GM21576 (cell line): Measurements from ENCODE around the gene ESRP2.

ENCODE experiments used
- ATAC-seq: cut with Tn5 transposase; IDR thresholded peaks from one replicate; pipeline ENCODE4 v1.9.1; 2021; ENCODE audit warnings: mild to moderate bottlenecking, moderate library complexity; ENCODE audit not compliant: unreplicated experiment

ESRP2 gene

DNA sequence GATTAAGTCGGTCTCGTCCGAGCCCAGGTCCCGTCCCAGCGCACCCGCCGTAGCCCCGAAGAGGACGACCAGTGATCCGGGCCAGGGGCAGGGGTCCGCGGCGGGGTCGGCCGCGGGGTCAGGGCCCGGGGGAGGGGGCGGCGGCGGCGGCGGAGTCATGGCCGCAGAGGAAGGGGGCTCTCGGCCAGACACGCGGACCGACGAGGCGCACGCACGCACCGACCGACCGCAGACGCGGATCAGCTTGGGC is at the start of gene ESRP2:
ESRP2 (minus strand) TSS at position 241 of the 250 bp plus-strand sequence; CDS start at position 159, 82 bp downstream.
- ATAC-seq: no peak

DNA sequence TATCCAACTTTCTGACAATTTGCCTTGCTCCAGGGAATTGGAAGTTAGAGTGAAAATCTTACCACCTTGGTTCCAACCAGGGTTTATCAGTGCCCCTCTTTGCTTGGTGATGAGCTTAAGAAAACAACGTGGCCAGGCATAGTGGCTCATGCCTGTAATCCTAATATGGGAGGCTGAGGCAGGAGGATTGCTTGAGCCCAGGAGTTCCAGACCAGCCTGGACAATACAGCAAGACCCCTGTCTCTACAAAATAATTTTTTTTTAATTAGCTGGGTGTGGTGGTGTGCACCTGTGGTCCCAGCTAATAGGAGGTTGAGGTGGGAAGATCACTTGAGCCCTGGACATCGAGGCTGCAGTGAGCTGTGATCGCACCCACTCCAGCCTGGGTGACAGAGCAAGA is 49.8 kb upstream of the ESRP2 start:
- no peak for ATAC-seq

DNA sequence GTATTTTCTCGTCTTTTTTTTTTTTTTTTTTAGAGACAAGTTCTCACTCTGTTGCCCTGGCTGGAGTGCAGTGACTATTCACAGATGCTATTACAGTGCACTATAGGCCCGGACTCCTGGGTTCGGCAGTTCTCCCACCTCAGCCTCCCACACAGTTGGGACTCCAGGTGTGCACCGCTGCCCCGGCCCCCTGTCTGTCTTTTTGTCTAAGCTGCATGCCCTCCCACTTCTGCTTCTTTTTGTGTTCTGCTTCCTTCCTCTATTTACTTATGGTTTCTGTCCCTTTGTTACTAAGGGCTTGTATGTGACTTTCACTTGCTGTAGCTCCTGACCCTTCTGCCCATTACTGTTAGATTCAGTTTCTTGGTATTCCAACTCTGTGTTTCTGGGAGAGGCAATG is 48.9 kb upstream of the ESRP2 start:
- ATAC-seq: peak; percentile 46

DNA sequence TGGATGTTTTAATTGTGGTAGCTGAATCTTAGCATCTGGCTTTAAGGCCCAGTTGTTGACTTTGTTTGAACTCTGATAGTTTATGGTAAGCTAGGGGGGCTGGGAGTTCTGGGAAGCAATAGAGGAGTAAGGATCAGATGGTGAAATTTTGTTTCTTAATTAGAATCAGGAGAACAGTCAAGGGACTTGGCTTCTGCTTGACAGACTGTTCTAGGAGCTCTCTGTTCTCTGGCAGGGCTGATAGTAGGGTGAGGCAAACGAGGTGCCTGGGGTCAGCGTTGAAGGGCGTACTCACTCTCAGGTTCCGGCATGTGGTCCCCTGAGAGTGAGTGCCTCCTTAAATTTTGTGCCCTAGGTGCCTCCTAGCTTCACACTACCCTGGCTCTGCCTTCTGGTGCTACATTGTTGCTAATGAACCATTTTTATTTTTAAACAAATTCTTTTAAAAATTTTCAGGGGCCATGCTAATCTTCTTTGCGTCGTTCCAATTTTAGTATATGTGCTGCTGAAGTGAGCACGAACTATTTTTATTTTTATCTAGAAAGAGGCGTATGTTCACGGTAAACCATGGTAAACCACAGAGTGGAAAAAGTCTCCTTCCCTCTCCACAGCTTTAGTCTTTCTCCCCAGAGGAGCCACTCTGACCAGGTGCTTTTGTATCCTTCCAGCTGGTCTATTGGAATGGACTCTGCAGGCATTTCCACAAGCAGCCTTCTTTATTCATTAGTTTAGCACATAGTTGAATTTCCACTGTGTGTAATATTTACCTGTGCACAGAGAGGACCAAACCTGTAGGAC is 48.1 kb upstream of the ESRP2 start:
- peak; percentile 30 for ATAC-seq

DNA sequence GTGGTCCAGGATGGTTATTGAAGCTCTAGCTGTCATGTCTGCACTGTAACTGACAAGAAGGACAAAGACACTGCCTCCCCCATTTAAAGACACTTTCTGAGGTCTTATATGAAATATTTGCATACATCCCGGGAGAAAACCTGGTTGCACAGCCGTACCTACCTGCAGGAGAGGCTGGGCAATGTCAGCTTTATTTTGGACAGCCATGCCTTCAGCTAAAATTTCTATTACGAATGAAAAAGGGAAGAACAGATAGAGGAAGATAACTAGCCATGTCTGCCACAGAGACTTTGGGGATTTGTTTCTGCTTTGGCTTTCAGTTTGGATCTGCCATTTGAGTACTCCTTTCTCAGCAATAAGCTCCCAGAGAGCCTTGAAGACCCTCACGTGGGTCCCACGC is 47.4 kb upstream of the ESRP2 start:
- no peak for ATAC-seq

DNA sequence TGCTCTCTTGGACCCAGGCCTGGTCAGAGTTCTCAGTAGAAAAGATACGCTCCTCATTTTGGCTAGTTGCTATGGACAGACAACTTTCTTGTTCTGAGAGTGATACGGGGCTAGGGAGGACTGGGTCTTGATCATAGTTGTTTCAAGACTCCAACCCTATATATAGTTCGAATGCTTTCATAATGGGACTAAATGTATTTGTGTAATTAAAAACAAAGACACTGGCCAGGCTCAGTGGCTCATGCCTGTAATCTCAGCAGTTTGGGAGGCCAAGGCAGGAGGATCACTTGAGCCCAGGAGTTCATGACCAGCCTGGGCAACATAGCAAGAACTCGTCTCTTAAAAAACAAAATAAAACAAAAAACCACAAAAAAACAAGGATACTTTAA is 46.1 kb upstream of the ESRP2 start:
- ATAC-seq: no peak

DNA sequence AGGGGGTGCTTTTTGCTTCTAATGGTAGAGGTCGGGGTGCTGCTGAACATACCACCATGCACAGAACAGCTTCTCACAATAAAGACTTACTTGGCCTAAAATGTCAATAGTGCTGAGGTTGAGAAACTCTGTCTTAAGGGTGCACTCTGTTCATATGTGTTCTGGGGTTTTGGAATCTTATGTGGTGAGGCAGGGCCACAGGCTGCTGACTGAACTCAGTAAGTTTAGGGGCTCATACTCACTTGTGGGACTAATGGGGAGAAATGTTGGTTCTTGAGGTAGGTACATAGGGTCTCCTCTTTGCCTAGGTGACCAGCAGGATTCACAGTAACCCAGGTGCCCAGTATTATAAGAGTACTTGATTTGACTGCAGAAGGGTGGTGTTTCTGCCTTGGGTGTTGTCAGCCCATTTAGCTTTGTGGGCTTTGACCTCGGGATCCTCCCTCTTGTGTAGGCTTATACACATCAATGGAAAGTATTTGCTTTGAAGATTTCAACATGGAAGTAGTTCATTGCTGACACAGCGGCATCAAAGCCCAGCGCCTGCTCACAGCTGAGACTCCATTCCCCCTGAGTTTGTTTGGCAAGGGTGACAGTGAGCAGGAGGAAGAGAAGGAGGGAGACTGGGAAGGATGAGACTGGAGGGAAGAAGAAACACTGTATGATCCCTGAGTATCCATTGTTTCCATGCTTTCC is 45.6 kb upstream of the ESRP2 start:
- ATAC-seq: no peak

DNA sequence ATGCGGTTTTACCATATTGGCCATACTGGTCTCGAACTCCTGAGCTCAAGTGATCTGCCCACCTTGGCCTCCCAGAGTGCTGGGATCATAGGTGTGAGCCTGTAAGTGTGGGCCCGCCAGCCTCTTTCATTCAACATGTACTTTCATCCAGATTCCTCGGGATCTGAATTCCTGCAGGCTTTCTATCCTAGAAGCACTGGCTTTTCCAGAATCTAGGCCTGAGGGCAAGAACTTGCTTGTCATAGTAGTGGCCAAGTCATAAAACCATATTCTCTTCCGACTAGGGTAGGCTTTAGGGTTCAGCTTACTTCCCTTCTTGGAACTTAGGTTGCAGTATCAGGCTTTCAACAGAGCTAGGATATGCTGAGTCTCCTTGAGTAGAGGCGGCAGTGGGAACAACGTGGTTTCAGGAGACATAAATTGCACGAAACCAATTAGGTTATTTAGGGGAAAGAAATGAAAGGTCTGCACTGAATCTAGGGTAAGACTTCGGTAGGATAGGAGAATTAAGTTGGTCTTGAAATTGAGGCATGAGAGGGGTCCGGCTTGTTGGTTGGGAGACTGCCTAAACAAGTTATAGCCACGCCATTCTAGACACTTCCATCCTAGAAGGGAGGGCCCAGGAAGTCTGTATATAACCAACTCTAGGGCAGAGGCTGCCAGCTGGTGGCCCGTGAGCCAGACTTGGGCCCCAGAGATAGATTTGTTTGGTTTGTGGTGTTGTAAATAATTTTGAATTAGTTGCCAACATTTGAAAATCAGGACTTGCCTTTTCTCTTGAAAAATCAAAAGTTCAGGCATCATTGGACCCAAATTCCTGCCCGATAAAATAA is 44.0 kb upstream of the ESRP2 start:
- ATAC-seq: no peak

DNA sequence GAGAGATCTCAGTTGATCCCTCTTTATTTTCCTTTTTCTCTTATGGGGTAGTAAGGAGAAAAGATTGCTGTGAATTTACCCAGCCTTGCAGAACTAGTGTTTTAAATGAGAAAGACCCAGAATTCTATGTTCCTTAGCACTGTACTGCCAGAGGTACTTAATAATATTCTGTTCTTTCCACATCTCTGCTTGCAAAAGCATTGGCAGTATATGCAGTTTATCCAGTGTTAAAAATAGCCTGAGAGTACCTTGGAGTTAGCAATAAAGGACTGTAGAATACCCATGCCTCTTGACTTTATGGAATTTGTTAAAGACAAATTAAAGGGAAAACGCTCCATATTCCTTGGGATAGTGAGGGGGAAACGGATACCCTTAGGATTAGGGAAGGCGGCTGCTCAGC is 40.3 kb upstream of the ESRP2 start:
- no peak for ATAC-seq

DNA sequence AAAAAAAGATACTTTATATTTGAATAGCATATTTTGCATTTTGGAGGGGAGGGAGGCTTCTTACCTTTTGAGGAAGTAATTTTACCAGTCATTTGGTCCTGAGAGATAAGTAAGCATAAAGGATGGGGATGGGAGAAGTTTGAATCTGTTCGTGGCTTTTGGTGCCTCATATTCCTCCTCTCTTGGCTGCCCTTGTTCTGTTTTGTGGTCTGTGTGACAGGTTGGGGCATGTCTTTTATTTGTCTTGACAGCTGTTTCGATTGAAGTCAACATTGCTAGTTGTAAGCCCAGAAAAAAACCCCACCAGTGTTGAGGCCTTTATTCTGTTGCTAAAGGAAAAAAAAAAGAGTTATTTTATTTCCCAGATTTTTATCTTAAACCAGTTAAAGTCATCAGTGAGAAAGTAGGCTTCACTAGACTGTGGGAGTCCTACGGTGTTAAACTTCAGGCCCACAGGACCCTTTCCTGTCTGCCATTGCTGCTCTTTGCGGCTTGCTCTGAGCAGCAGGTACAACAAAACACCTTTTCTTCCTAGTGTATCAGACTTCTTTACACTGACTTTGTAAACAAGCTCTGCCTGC is 39.8 kb upstream of the ESRP2 start:
- no peak for ATAC-seq

DNA sequence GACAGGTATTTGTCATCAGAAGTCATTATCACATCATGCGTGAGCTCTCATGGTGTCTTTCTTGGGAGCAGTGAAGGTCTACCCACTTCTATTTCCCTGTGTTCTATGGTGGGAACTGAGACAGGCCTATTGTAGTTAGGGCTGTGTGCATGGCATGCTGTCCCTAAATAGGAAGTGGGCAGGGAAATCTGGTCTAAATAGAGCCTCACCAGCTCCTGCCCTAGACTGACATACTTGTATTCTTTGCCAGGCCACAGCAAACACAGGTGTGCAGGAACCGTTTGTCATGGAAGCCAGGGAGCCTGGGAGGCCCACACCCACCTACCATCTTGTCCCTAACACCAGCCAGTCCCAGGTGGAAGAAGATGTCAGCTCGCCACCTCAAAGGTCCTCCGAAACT is 38.5 kb upstream of the ESRP2 start:
- no peak for ATAC-seq

DNA sequence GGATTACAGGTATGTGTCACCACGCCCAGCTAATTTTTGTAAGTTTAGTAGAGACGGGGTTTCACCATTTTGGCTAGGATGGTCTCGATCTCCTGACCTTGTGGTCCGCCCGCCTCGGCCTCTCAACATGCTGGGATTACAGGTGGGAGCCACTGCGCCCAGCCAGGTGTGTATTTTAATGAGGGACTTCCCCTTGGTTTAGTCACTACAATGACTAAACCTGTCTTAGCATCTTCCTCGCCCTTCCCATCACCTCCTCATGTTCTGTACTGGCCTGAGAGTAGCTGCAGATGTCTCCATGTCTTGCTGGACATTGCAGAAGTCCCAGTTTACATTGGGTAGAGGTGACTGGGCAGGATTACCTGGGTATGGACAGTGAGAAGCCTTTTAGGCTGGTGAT is 38.0 kb upstream of the ESRP2 start:
- ATAC-seq: no peak

DNA sequence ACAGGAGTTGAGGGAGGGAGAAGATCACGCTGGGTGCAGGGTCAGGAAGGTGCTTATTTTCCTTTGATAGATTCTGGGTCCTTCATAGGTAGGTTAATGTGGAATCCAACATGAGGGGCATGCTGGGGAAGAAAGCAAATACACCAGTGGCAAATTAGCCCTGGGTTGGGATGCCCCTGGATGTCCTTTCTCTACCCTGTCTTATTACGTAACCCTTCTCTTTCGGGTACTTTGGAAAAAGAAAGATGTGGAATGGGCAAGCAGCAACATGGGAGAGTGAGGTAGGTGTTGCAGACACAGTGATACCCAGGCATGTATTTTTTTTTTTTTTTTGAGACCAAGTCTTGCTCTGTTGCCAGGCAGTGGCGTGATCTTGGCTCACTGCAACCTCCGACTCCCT is 37.5 kb upstream of the ESRP2 start:
- no peak for ATAC-seq

DNA sequence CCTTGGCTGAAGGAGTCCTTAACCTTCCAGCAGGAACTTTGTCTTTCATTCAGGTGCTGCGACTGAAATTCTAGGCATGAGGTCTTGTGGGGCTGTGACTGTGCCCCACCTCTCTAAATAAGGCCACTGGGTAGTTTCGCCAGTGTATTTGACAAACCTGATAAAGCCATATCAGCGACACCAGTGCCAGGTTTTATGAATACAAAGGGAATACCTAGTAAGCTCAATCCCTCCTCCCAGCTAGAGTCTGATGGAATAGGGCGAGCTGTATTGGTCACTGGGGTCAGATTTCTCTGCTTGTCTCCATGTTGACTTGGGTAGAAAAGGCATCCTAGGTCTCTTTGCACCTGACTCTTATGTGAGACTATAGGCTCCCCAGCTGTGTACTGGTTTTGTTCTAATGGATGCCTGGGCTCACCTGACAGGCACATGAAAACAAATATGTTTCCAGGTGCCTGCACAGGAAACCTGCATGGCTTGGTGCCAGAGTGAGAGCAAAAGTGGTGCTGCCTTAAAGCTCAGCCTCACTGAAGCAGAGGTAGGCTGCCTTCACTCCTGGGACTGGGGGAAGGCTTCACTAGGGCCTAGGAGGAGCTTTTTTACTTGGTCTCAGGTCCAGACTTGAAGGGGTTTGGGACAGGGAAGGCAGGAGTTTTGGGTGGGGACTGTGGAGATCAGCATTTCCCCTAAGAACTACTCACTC is 36.7 kb upstream of the ESRP2 start:
- ATAC-seq: no peak

DNA sequence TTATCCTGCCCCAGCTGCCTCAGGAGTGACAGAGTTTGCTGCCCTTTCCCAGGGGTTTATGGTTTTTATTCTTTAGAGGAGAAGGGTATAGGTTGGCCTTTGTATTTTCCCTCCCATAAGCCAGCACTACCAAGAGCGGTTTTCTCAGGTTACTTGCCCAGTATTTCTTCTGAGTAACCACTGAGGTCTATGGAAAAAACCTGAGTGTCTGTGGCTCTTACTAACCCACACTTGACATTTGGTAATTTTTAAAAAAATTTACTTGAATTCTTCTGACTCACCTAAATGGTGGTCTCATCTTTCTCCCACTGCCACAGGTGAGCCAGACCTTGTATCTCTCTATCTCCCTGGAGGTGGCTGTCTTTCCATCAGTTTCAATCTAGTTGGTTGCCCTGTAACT is 34.4 kb upstream of the ESRP2 start:
- no peak for ATAC-seq

DNA sequence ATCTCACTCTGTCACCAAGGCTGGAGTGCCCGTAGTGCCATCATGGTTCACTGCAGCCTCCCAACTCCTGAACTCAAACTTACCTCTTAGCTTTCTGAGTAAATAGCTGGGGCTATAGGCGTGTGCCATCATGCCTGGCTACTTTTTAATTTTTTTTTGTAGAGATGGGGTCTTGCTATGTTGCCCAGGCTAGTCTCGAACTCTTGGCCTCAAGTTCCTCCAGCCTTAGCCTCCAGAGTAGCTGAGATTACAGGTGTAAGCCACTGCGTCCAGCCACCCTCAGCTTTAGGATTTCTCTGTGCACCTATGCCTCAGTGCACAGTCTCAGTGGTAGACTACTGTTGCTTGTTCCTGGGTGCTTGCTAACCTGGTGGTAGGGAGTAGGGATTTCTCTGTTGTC is 33.9 kb upstream of the ESRP2 start:
- ATAC-seq: no peak

DNA sequence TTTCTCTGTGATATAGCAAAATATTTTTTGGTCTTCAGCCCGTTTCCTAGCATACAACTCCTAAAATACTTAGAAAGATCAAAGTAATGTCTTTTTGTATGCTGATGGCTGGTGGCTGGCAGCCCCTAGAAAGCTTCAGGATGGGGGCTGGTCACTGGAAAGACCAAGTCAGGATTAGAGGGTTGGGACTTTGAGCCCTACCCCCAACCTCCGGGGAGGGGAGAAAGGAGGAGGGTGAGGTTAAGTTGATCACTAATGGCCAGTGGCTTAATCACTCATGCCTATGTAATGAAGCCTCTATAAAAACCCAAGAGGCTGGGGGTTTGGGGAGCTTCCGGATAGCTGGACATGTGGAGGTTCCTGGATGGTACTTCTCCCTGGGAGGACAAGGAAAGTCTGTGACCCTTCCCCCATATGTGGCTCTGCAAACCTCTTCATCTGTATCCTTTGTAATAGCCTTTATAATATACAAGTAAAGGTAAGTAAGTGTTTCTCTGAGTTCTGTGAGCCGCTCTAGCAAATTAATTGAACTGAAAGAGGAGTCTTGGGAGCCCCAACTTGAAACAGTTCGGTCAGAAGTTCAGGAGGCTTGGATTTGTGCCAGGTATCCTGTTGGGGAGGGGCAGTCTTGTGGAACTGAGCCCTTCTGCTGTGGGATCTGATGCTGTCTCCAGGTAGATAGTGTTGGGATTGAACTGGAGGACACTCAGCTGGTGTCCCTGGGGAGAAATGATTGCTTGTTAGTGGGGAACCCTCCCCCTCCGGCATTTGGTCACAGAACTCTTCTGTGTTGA is 31.9 kb upstream of the ESRP2 start:
- no peak for ATAC-seq

DNA sequence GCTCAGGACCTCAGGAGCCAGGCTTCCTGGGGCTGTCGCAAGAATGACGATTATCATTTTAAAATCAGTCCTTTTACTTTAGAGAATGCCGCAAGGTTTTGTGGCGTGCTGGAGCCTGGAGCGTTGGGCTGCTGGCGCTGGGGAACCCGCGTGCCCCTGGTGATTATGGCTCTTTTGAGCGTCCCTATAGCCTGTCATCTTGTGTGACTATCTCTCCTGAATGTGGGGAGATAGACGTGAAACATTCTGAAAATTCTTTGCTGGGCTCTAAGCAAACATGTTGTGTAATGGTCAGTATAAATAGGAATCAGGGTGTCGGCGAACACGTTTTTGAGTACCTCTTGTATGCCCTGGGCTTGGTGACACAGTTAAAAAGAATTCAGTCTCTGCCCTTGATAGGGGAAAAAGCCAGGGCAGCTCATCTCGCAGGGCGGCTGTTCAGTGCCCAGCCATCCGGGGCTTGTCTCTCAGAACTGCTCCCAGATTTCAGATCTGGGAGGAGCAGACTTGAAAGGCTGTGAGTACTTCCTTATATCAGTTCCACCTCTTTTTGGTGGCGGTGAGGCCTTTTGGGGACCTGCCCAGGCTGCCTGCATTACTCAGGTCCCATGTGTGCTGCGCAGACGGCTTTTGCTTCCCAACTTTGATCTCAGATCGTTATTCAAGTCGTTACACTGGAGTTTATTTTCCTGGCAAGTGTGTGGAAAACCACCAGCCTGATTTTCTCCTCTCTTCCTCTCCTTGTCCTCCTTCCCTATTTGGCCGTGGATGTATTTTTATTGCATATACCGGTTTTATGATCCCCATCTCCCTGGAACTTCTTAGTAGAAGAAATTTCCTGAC is 29.4 kb upstream of the ESRP2 start:
- ATAC-seq: no peak
